ENCODE data around the gene EVC.

Gene EVC

DNA sequence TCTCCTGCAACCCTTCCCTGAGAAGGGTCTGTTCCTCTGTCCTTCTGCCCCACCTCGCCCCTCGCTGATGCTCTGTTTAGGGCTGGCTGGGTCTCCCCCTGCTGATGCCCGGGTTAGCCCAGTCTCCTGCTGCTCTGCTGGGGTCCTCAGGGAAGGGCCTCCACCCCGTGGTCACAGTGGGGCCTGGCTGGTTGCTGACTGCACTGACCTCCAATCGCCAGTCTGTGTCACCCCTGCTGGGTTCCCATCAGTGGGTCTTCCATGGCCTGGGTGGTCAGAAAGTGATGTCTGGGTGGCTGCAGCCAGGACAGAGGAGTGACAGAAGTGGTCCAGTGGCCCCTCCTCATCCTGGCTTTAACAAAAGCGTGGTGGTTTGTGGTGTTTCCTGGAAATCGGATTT lies 44.7 kb downstream of the EVC start:
- no peak for DNase-seq (ENCODE audit: low read depth)
- TF ChIP-seq CTCF (conservative IDR thresholded peaks at IDR 0.05; ENCODE audit: low read length) = no peak
- no peak overlapping the region for H3K4me3 ChIP-seq (ENCODE audit: low read length)

- TF ChIP-seq CTCF (conservative IDR thresholded peaks at IDR 0.05; ENCODE audit: low read length) = no peak
- no peak for DNase-seq (ENCODE audit: low read depth)
- no peak overlapping the region for H3K4me3 ChIP-seq (ENCODE audit: low read length)
Observed at GRCh38 chr4:5756271-5756670, 45.3 kb downstream of the EVC start.

GRCh38 chr4:5757091-5757490 lies 46.1 kb downstream of the EVC start:
- TF ChIP-seq CTCF (conservative IDR thresholded peaks at IDR 0.05; ENCODE audit: low read length) = no peak
- H3K4me3 ChIP-seq (ENCODE audit: low read length) = no peak overlapping the region
- DNase-seq (ENCODE audit: low read depth) = no peak

GRCh38 chr4:5757536-5757935 lies 46.5 kb downstream of the EVC start:
- peak; percentile 19 for DNase-seq (ENCODE audit: low read depth)
- TF ChIP-seq CTCF (conservative IDR thresholded peaks at IDR 0.05; ENCODE audit: low read length) = no peak
- no peak overlapping the region for H3K4me3 ChIP-seq (ENCODE audit: low read length)

- no peak for TF ChIP-seq CTCF (conservative IDR thresholded peaks at IDR 0.05; ENCODE audit: low read length)
- no peak for DNase-seq (ENCODE audit: low read depth)
- no peak overlapping the region for H3K4me3 ChIP-seq (ENCODE audit: low read length)
Observed at GRCh38 chr4:5757954-5758353, 47.0 kb downstream of the EVC start.

- TF ChIP-seq CTCF (conservative IDR thresholded peaks at IDR 0.05; ENCODE audit: low read length) = no peak
- peak; percentile 99 for DNase-seq (ENCODE audit: low read depth)
Observed at GRCh38 chr4:5758741-5759140, 47.7 kb downstream of the EVC start.

GRCh38 chr4:5759236-5760075 lies 48.5 kb downstream of the EVC start:
- TF ChIP-seq CTCF (conservative IDR thresholded peaks at IDR 0.05; ENCODE audit: low read length) = no peak
- no peak for DNase-seq (ENCODE audit: low read depth)
- no peak overlapping the region for H3K4me3 ChIP-seq (ENCODE audit: low read length)

More at GRCh38 chr4:5758741-5759140, 47.7 kb downstream of the EVC start:
- no peak overlapping the region for H3K4me3 ChIP-seq (ENCODE audit: low read length)
